ENCODE measurements around the gene CXCL6. TPM values are rescaled to one million over a fixed set of nuclear protein-coding genes. Genes with fewer than 3 reads are reported as not detected.

Gene CXCL6
- total RNA-seq, 1 experiment from 2014 or later, result not detected

- no peak for DNase-seq (ENCODE audit: low spot score)
Observed at GRCh38 chr4:73842696-73843095, 6.2 kb downstream of the CXCL6 start.

- DNase-seq (ENCODE audit: low spot score), result no peak
Observed at GRCh38 chr4:73843369-73843768, 6.9 kb downstream of the CXCL6 start.

GRCh38 chr4:73844345-73844744, 7.9 kb downstream of the CXCL6 start:
- no peak for DNase-seq (ENCODE audit: low spot score)

- DNase-seq (ENCODE audit: low spot score), result no peak
Observed at GRCh38 chr4:73844806-73845205, 8.3 kb downstream of the CXCL6 start.

- no peak for DNase-seq (ENCODE audit: low spot score)
Observed at GRCh38 chr4:73847526-73848182, 11.2 kb downstream of the CXCL6 start.

GRCh38 chr4:73848183-73848777, 11.8 kb downstream of the CXCL6 start:
- DNase-seq (ENCODE audit: low spot score), result no peak

GRCh38 chr4:73850261-73850970, 13.9 kb downstream of the CXCL6 start:
- DNase-seq (ENCODE audit: low spot score), result no peak

GRCh38 chr4:73851293-73851692, 14.8 kb downstream of the CXCL6 start:
- DNase-seq (ENCODE audit: low spot score), result no peak

- DNase-seq (ENCODE audit: low spot score), result no peak
Observed at GRCh38 chr4:73852771-73853170, 16.3 kb downstream of the CXCL6 start.

- no peak for DNase-seq (ENCODE audit: low spot score)
Observed at GRCh38 chr4:73853246-73853704, 16.8 kb downstream of the CXCL6 start, which contains the start of gene PF4V1. Gene PF4V1 (plus strand): TSS chr4:73853296. CDS start chr4:73853363, 67 bp downstream.

- no peak for DNase-seq (ENCODE audit: low spot score)
Observed at GRCh38 chr4:73853718-73854473, 17.4 kb downstream of the CXCL6 start.

- no peak for DNase-seq (ENCODE audit: low spot score)
Observed at GRCh38 chr4:73855406-73855805, 18.9 kb downstream of the CXCL6 start.

- DNase-seq (ENCODE audit: low spot score), result no peak
Observed at GRCh38 chr4:73856518-73856917, 20.0 kb downstream of the CXCL6 start.

- DNase-seq (ENCODE audit: low spot score), result no peak
Observed at GRCh38 chr4:73859614-73860088, 23.2 kb downstream of the CXCL6 start.

- no peak for DNase-seq (ENCODE audit: low spot score)
Observed at GRCh38 chr4:73860181-73860580, 23.7 kb downstream of the CXCL6 start.

- DNase-seq (ENCODE audit: low spot score), result no peak
Observed at GRCh38 chr4:73860917-73861316, 24.4 kb downstream of the CXCL6 start.

GRCh38 chr4:73862322-73862721, 25.8 kb downstream of the CXCL6 start:
- DNase-seq (ENCODE audit: low spot score), result no peak

GRCh38 chr4:73864365-73864764, 27.9 kb downstream of the CXCL6 start:
- no peak for DNase-seq (ENCODE audit: low spot score)

GRCh38 chr4:73864961-73865360, 28.5 kb downstream of the CXCL6 start:
- DNase-seq (ENCODE audit: low spot score), result no peak

- DNase-seq (ENCODE audit: low spot score), result no peak
Observed at GRCh38 chr4:73865431-73866096, 29.1 kb downstream of the CXCL6 start.

- DNase-seq (ENCODE audit: low spot score), result no peak
Observed at GRCh38 chr4:73866246-73866645, 29.8 kb downstream of the CXCL6 start.
